Stomach (tissue), 4 donors: ENCODE results near the gene UCHL3.

ENCODE experiments used
- POLR2AphosphoS5 ChIP-seq, 3 donors: sonication (generic); formaldehyde crosslinking; IDR thresholded peaks; one replicate each; pipeline ENCODE4 v1.6.1; 2016; ENCODE audit warnings: antibody characterized with exemption in 3 of 3
- TF ChIP-seq, protein P1 (sequence below), 7 experiments: fragments of 450-650 bp in 4 of 7; fragments of 200-600 bp in 3 of 7; sonication (generic) in 3 of 7; IDR thresholded peaks; one replicate each; pipeline ENCODE4 v1.5.1; 2016 to 2019; ENCODE audit warnings: antibody characterized with exemption in 7 of 7, control low read depth in 2 of 7, mild to moderate bottlenecking in 1 of 7

DNA sequence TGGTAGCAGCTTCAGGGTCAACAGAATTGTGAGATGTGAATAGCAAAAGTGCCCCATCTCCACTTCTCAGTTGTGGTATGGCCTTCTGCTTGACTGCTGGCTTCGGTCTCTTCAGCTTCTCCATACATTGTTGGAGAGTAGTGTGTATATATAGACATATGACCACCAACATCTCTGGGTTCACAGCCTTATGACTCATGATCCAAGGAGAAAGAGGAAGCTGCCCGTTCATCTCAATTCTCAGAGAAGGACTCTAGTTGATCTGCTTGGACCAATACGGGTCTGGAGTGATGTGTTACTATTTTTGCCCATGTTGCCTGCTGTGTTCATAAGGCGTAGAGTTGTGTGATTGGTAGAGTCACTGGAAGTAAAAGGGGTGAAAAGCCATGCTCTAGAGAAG, 8.3 kb upstream of the UCHL3 start:
- no peak for TF ChIP-seq POLR2AphosphoS5 (IDR thresholded peaks at IDR 0.05)
- TF ChIP-seq, protein P1, sequence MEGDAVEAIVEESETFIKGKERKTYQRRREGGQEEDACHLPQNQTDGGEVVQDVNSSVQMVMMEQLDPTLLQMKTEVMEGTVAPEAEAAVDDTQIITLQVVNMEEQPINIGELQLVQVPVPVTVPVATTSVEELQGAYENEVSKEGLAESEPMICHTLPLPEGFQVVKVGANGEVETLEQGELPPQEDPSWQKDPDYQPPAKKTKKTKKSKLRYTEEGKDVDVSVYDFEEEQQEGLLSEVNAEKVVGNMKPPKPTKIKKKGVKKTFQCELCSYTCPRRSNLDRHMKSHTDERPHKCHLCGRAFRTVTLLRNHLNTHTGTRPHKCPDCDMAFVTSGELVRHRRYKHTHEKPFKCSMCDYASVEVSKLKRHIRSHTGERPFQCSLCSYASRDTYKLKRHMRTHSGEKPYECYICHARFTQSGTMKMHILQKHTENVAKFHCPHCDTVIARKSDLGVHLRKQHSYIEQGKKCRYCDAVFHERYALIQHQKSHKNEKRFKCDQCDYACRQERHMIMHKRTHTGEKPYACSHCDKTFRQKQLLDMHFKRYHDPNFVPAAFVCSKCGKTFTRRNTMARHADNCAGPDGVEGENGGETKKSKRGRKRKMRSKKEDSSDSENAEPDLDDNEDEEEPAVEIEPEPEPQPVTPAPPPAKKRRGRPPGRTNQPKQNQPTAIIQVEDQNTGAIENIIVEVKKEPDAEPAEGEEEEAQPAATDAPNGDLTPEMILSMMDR (IDR thresholded peaks at IDR 0.05): no peak
